Skeletal muscle tissue (tissue), 4 donors: ENCODE results near the gene KIF5B. TPM values are rescaled to one million over a fixed set of nuclear protein-coding genes. Genes with fewer than 3 reads are reported as not detected.

Experiments
- H3K27ac ChIP-seq: one replicate; pipeline ENCODE4 v1.7.0; 2013; ENCODE audit warnings: mild to moderate bottlenecking, low read depth, low read length, inconsistent platforms
- H3K27me3 ChIP-seq, 3 donors: one replicate each; pipeline ENCODE4 v1.7.0; 2013; ENCODE audit warnings: low read length in 3 of 3; ENCODE audit not compliant: control insufficient read depth in 3 of 3, insufficient read depth in 3 of 3
- H3K36me3 ChIP-seq, 3 donors: one replicate each; pipeline ENCODE4 v1.7.0; 2013; ENCODE audit warnings: low read length in 3 of 3; ENCODE audit not compliant: control insufficient read depth in 3 of 3, insufficient read depth in 3 of 3
- H3K4me1 ChIP-seq, 3 donors: one replicate each; pipeline ENCODE4 v1.7.0; 2013; ENCODE audit warnings: low read length in 3 of 3, mild to moderate bottlenecking in 3 of 3; ENCODE audit not compliant: control insufficient read depth in 3 of 3, insufficient read depth in 3 of 3
- H3K4me3 ChIP-seq, 3 donors: one replicate each; pipeline ENCODE4 v1.7.0; 2013; ENCODE audit warnings: low read length in 3 of 3
- H3K9ac ChIP-seq, 3 donors: one replicate each; pipeline ENCODE4 v1.7.0; 2013; ENCODE audit warnings: low read length in 3 of 3, mild to moderate bottlenecking in 3 of 3, moderate library complexity in 2 of 3, low read depth in 1 of 3
- H3K9me3 ChIP-seq, 3 donors: one replicate each; pipeline ENCODE4 v1.7.0; 2013; ENCODE audit warnings: low read length in 3 of 3; ENCODE audit not compliant: control insufficient read depth in 3 of 3
- total RNA-seq: library from RNA; depleted of rRNA; stranded (reverse); fragments of >200 nt; gene quantifications from one replicate; pipeline ENCODE4 v1.2.3, GENCODE V29; 2014
- donor health status: Osteomylitis.

KIF5B gene
- total RNA-seq, 1 donor from 2014 or later = 52.2 TPM

- Histone ChIP-seq H3K27ac (no peak overlapping the region), H3K9ac (no peak overlapping the region), H3K9me3 (no peaks in the 10 kb centered on the region), H3K4me1 (no peaks in the 10 kb centered on the region), H3K36me3 (peaks cover 43 to 79% (median 70%) of the 10 kb centered on the region in 3 donors), H3K27me3 (no peaks in the 10 kb centered on the region), H3K4me3 (no peak overlapping the region)
Measured at GRCh38 chr10:32031424-32031823, 24.8 kb downstream of the KIF5B start.

- Histone ChIP-seq H3K4me1 (no peaks in the 10 kb centered on the region), H3K9me3 (no peaks in the 10 kb centered on the region), H3K27me3 (no peaks in the 10 kb centered on the region), H3K4me3 (no peak overlapping the region), H3K9ac (no peak overlapping the region), H3K27ac (no peak overlapping the region), H3K36me3 (peaks cover 29 to 65% (median 56%) of the 10 kb centered on the region in 3 donors)
Measured at GRCh38 chr10:32028710-32029109, 27.5 kb downstream of the KIF5B start.

DNA sequence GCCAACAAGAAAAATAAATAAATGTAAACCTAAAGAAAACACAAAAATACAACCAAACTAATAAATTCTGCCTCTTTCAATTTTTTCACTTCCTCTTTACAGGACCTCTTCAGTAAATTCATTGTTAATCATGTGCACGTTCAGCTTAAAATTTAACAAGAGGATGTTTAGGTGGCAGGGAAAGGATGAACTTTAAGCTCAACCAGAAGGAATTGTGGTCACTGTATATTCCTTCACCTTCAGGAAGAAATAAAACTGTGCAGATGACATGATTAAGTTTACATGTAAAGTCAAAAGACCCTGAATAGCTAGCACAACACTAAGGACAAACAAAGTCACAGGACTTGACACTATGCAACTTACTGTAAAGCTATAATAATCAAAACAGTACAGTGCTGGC lies 33.0 kb downstream of the KIF5B start:
- Histone ChIP-seq H3K27me3 (no peaks in the 10 kb centered on the region), H3K9me3 (no peaks in the 10 kb centered on the region), H3K9ac (no peak overlapping the region), H3K4me1 (no peaks in the 10 kb centered on the region), H3K4me3 (no peak overlapping the region), H3K36me3 (peaks cover 24 to 65% (median 56%) of the 10 kb centered on the region in 3 donors), H3K27ac (no peak overlapping the region)

- H3K36me3 ChIP-seq = peaks cover 45 to 77% (median 69%) of the 10 kb centered on the region in 3 donors
Measured at GRCh38 chr10:32017044-32017443, 39.2 kb downstream of the KIF5B start.

DNA sequence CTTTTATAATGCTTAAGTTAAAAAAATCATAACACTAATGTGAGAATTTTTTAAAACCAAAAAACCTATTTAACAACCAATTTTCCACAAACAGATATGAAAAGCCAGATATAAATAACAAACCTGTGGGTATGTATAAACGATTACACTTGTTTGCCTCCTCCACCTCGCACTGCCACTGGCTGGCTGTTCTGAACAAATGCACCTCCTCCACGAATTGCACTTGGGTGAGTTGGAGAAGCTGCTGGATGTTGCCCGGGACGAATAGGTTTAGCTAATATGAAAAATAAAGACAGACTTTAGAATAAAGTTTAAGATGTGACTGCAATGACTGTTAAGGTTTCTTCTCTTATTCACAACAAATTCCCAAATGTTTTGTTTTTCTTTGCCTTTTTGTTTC lies 40.8 kb downstream of the KIF5B start:
- Histone ChIP-seq H3K4me1 (no peaks in the 10 kb centered on the region), H3K4me3 (no peak overlapping the region), H3K9me3 (no peaks in the 10 kb centered on the region), H3K27ac (no peak overlapping the region), H3K36me3 (peaks cover 36 to 77% (median 61%) of the 10 kb centered on the region in 3 donors), H3K9ac (no peak overlapping the region), H3K27me3 (no peaks in the 10 kb centered on the region)

More at GRCh38 chr10:32017044-32017443, 39.2 kb downstream of the KIF5B start:
- Histone ChIP-seq H3K27me3 (no peaks in the 10 kb centered on the region), H3K9ac (no peak overlapping the region), H3K27ac (no peak overlapping the region), H3K9me3 (no peaks in the 10 kb centered on the region), H3K4me1 (no peaks in the 10 kb centered on the region), H3K4me3 (no peak overlapping the region)

DNA sequence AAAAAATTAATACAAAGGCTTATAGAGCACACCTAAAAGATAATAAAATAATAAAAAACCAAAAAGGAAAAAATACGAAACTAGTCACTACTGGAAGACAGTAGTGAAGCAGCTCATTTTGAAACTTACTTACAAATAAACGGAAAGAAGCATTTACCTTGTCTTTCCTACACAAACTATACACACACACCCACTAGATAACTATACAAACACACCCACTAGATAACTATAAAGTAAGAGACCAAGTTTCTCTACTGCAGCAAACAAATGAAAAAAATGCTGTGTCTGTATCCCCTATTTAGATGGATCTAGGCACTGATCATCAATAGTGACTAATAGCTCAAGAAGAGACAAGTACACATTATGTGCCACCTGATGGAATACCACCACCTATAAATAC lies 49.2 kb downstream of the KIF5B start:
- Histone ChIP-seq H3K27ac (no peak overlapping the region), H3K4me1 (peaks cover 10 to 16% (median 11%) of the 10 kb centered on the region in 3 donors), H3K36me3 (peaks cover 0 to 18% (median 9%) of the 10 kb centered on the region in 3 donors), H3K27me3 (no peaks in the 10 kb centered on the region), H3K9me3 (no peaks in the 10 kb centered on the region), H3K9ac (no peak overlapping the region), H3K4me3 (no peak overlapping the region)

GRCh38 chr10:32005050-32005449 lies 51.2 kb downstream of the KIF5B start:
- Histone ChIP-seq H3K4me1 (peaks cover 10 to 16% (median 11%) of the 10 kb centered on the region in 3 donors), H3K36me3 (peaks cover 0 to 2% (median 1%) of the 10 kb centered on the region in 3 donors), H3K27ac (no peak overlapping the region), H3K27me3 (no peaks in the 10 kb centered on the region), H3K4me3 (no peak overlapping the region), H3K9ac (no peak overlapping the region), H3K9me3 (no peaks in the 10 kb centered on the region)

- H3K27me3 ChIP-seq = no peaks in the 10 kb centered on the region
- no peaks in the 10 kb centered on the region for H3K9me3 ChIP-seq
- H3K9ac ChIP-seq = peak overlapping the region in 2 of 3 donors; percentile 4 to 62
- no peaks in the 10 kb centered on the region for H3K36me3 ChIP-seq
- peak overlapping the region in 1 of 3 donors; percentile 41 for H3K4me3 ChIP-seq
- H3K27ac ChIP-seq = peak overlapping the region; percentile 39
- peaks cover 10 to 16% (median 11%) of the 10 kb centered on the region in 3 donors for H3K4me1 ChIP-seq
Measured at GRCh38 chr10:32004161-32004591, 52.0 kb downstream of the KIF5B start.

GRCh38 chr10:32002531-32002930 lies 53.7 kb downstream of the KIF5B start:
- Histone ChIP-seq H3K9ac (no peak overlapping the region), H3K27ac (no peak overlapping the region), H3K9me3 (no peaks in the 10 kb centered on the region), H3K4me3 (no peak overlapping the region), H3K4me1 (peaks cover 10 to 16% (median 11%) of the 10 kb centered on the region in 3 donors), H3K27me3 (no peaks in the 10 kb centered on the region), H3K36me3 (no peaks in the 10 kb centered on the region)

GRCh38 chr10:32000937-32001336 lies 55.3 kb downstream of the KIF5B start:
- H3K36me3 ChIP-seq = no peaks in the 10 kb centered on the region
- no peak overlapping the region for H3K27ac ChIP-seq
- H3K27me3 ChIP-seq = no peaks in the 10 kb centered on the region
- H3K4me1 ChIP-seq = peaks cover 10 to 16% (median 11%) of the 10 kb centered on the region in 3 donors
- H3K9me3 ChIP-seq = no peaks in the 10 kb centered on the region
- H3K4me3 ChIP-seq = no peak overlapping the region
- no peak overlapping the region for H3K9ac ChIP-seq
